ENCODE measurements around the gene HOXB7. TPM values are rescaled to one million over a fixed set of nuclear protein-coding genes. Genes with fewer than 3 reads are reported as not detected.

The HOXB7 gene
- total RNA-seq, 1 experiment from 2014 or later = 28.2 TPM

DNA sequence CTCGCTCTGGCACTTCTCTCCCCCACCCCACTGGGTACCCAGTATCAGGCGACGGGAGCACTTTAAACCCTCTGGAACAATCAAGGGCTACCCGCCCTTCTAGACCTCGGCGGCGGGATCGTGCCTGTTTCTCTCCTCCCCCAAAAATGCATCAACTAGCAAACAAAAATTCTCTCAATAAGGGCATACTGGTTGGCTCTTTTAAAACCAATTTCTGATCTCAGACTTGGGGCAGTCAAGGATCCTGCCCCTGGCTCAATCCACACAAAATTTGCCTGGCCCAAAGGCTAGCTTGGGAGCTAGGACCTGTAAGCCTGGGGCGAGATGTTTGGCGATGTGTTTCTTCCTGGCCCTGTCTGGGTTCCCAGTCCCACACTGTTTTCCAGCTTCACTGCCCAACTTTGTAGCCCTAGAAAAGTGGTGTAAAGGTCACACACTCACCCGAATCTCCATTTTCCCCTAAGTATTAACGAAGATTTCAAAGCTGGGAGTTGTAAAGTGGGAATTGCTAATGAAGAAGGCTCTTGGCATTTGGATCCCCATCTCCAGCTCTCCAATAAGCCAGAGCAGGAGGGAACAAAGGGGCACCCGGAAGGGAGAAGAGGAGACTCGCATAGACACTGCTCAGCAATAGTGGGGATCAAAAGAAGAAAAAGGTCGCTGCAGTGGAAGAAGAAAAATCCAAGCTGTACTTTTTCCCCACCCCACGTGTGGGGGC is 51.5 kb downstream of the HOXB7 start:
- H3K4me1 ChIP-seq (replicated peaks; ENCODE audit: insufficient read depth) = no peaks in the 10 kb centered on the region
- CTCF ChIA-PET = no interaction called here
- H3K79me2 ChIP-seq (ENCODE audit: low read depth) = no peaks in the 10 kb centered on the region
- BruUV-seq (replicated peaks) = no TSS peak
- no peak overlapping the region for H3K27ac ChIP-seq
- H3K9me2 ChIP-seq (ENCODE audit: insufficient read depth) = no peaks in the 10 kb centered on the region
- TF ChIP-seq, protein P1, sequence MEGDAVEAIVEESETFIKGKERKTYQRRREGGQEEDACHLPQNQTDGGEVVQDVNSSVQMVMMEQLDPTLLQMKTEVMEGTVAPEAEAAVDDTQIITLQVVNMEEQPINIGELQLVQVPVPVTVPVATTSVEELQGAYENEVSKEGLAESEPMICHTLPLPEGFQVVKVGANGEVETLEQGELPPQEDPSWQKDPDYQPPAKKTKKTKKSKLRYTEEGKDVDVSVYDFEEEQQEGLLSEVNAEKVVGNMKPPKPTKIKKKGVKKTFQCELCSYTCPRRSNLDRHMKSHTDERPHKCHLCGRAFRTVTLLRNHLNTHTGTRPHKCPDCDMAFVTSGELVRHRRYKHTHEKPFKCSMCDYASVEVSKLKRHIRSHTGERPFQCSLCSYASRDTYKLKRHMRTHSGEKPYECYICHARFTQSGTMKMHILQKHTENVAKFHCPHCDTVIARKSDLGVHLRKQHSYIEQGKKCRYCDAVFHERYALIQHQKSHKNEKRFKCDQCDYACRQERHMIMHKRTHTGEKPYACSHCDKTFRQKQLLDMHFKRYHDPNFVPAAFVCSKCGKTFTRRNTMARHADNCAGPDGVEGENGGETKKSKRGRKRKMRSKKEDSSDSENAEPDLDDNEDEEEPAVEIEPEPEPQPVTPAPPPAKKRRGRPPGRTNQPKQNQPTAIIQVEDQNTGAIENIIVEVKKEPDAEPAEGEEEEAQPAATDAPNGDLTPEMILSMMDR (conservative IDR thresholded peaks at IDR 0.05) = no peak
- TF ChIP-seq EZH2 (IDR thresholded peaks at IDR 0.05; ENCODE audit: low read depth) = no peak
- no peaks in the 10 kb centered on the region for H3K9me3 ChIP-seq (ENCODE audit: insufficient read depth, low read depth)
- no peak overlapping the region for H3K4me3 ChIP-seq
- no peaks in the 10 kb centered on the region for H3F3A ChIP-seq (ENCODE audit: insufficient read depth, low read depth)
- DNase-seq = no peak
- no peak overlapping the region for H2AFZ ChIP-seq
- no peak overlapping the region for H3K4me2 ChIP-seq
- POLR2A ChIA-PET (ENCODE audit: unreplicated experiment) = no interaction called here
- H3K36me3 ChIP-seq (ENCODE audit: low read depth) = no peaks in the 10 kb centered on the region
- no peaks in the 10 kb centered on the region for H4K20me1 ChIP-seq (ENCODE audit: insufficient read depth)
- intact Hi-C loops (cut with micrococcal nuclease; ENCODE audit: unreplicated experiment) = no loop called here
- no peaks in the 10 kb centered on the region for H3K27me3 ChIP-seq (ENCODE audit: insufficient read depth, low read depth)

DNA sequence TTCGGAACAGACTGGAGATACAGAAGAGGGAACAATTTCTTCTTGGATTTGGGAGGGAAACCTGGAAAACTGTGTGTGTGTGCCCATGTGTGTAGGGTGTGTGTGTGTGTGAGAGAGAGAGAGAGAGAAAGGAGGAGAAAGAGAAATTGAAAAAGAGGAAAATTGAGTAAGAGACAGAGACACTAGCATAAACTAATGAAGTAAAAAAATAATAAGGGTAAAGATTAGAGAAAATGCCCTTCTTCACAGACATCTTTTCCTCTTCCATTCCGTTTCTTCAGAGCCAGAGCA is 52.0 kb downstream of the HOXB7 start:
- Histone ChIP-seq H3K9me2 (ENCODE audit: insufficient read depth) (no peaks in the 10 kb centered on the region), H4K20me1 (ENCODE audit: insufficient read depth) (no peaks in the 10 kb centered on the region), H3K27me3 (ENCODE audit: insufficient read depth, low read depth) (no peaks in the 10 kb centered on the region), H3K4me1 (replicated peaks; ENCODE audit: insufficient read depth) (no peaks in the 10 kb centered on the region), H3K4me2 (no peak overlapping the region), H3K79me2 (ENCODE audit: low read depth) (no peaks in the 10 kb centered on the region), H3K27ac (no peak overlapping the region), H3F3A (ENCODE audit: insufficient read depth, low read depth) (no peaks in the 10 kb centered on the region), H3K4me3 (no peak overlapping the region), H3K9me3 (ENCODE audit: insufficient read depth, low read depth) (no peaks in the 10 kb centered on the region), H2AFZ (no peak overlapping the region), H3K36me3 (ENCODE audit: low read depth) (no peaks in the 10 kb centered on the region)
- BruUV-seq (replicated peaks) = no TSS peak
- POLR2A ChIA-PET (ENCODE audit: unreplicated experiment) = no interaction called here
- DNase-seq = no peak
- intact Hi-C loops (cut with micrococcal nuclease; ENCODE audit: unreplicated experiment) = no loop called here
- CTCF ChIA-PET = no interaction called here
- TF ChIP-seq EZH2 (IDR thresholded peaks at IDR 0.05; ENCODE audit: low read depth) = no peak
- TF ChIP-seq, protein P1 (conservative IDR thresholded peaks at IDR 0.05) = no peak

DNA sequence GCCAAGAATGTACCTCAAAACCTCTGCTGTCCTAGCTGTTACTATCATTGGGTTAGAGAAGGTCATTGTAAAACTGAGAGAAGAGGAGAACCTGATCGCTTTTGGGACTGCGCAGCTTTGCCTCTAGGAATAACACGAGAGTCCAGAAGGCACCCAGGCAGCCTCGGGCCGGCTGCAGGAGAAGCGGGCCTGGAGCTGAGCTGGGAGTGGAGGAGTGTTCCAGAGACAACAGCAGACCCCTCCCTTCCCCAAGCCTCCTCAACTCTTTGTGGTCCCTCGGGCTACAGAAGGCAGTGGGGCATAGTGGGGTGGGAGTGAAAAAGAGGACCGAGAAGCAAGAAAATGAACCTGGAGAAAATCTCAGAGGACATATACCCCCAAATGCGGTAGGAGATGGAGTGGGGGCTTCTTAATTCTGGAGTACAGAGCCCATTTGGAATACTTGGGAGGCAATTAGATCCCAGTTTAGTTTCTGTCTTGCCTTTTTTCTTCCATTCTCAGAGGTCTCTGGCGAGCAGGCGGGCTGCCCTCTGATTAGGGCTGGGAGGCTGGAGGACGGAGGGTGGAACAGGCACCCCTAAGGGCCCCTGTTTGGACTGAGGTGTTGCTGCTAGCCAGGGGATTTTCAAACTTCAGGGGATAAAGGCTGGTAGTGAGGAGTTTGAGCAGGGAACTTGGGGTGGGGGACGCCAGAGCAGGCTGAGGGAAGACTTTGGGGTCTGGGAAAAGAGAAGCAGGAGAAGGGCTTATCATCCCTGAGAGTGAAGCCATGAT is 52.6 kb downstream of the HOXB7 start:
- no TSS peak for BruUV-seq (replicated peaks)
- POLR2A ChIA-PET (ENCODE audit: unreplicated experiment) = no interaction called here

More for the DNA sequence above, 52.6 kb downstream of the HOXB7 start:
- intact Hi-C loops (cut with micrococcal nuclease; ENCODE audit: unreplicated experiment) = no loop called here
- DNase-seq = no peak
- no peaks in the 10 kb centered on the region for H4K20me1 ChIP-seq (ENCODE audit: insufficient read depth)
- H3K9me2 ChIP-seq (ENCODE audit: insufficient read depth) = no peaks in the 10 kb centered on the region
- TF ChIP-seq, protein P1 (conservative IDR thresholded peaks at IDR 0.05) = no peak
- no peak for TF ChIP-seq EZH2 (IDR thresholded peaks at IDR 0.05; ENCODE audit: low read depth)
- no peaks in the 10 kb centered on the region for H3F3A ChIP-seq (ENCODE audit: insufficient read depth, low read depth)
- no peak overlapping the region for H3K4me2 ChIP-seq
- no peak overlapping the region for H3K4me3 ChIP-seq
- CTCF ChIA-PET = no interaction called here
- no peaks in the 10 kb centered on the region for H3K79me2 ChIP-seq (ENCODE audit: low read depth)
- no peaks in the 10 kb centered on the region for H3K36me3 ChIP-seq (ENCODE audit: low read depth)
- no peak overlapping the region for H3K27ac ChIP-seq
- H3K27me3 ChIP-seq (ENCODE audit: insufficient read depth, low read depth) = no peaks in the 10 kb centered on the region
- H3K4me1 ChIP-seq (replicated peaks; ENCODE audit: insufficient read depth) = no peaks in the 10 kb centered on the region
- H3K9me3 ChIP-seq (ENCODE audit: insufficient read depth, low read depth) = no peaks in the 10 kb centered on the region
- no peak overlapping the region for H2AFZ ChIP-seq

Small RNAs within 50 kb of the gene (microRNA-seq; reads per million reads assigned to microRNA genes)
- not detected for gene MIR196A1 (ENCODE audit: borderline number of aligned reads, borderline replicate concordance)

Other genes with a start within 250 kb of the HOXB7 start
- gene SKAP1, start 180.8 kb downstream of the HOXB7 start, total RNA-seq (2021) = 0.31 and 0.85 TPM in 2 replicates
- not detected in 2 replicates for gene HOXB1, start 80.0 kb downstream of the HOXB7 start, total RNA-seq (2021)
- 0.31 and 0.90 TPM in 2 replicates for gene HOXB2, start 65.9 kb downstream of the HOXB7 start, total RNA-seq (2021)
- 2.0 and 2.1 TPM in 2 replicates for gene HOXB4, start 32.7 kb downstream of the HOXB7 start, total RNA-seq (2021)
- 17.2 and 19.1 TPM in 2 replicates for gene HOXB3, start 20.8 kb downstream of the HOXB7 start, total RNA-seq (2021)
- gene HOXB5, start 17.2 kb downstream of the HOXB7 start, total RNA-seq (2021) = 8.3 and 12.9 TPM in 2 replicates
- gene HOXB6, start 6.0 kb downstream of the HOXB7 start, total RNA-seq (2021) = 27.9 and 30.7 TPM in 2 replicates
- gene HOXB8, start 4.3 kb upstream of the HOXB7 start, total RNA-seq (2021) = 0.70 and 1.3 TPM in 2 replicates
- gene HOXB9, start 15.3 kb upstream of the HOXB7 start, total RNA-seq (2021) = 0.30 and 0.70 TPM in 2 replicates
- not detected in 2 replicates for gene PRAC1, start 111.5 kb upstream of the HOXB7 start, total RNA-seq (2021)
- gene PRAC2, start 112.2 kb upstream of the HOXB7 start, total RNA-seq (2021) = not detected in 2 replicates
- 0.15 TPM in 1 of 2 replicates, not detected in the other for gene HOXB13, start 117.7 kb upstream of the HOXB7 start, total RNA-seq (2021)
- gene TTLL6, start 206.2 kb upstream of the HOXB7 start, total RNA-seq (2021) = not detected in 2 replicates
- 82.9 and 95.9 TPM in 2 replicates for gene CALCOCO2, start 220.0 kb upstream of the HOXB7 start, total RNA-seq (2021)